ENCODE data around the gene CEBPE.

The CEBPE gene

DNA sequence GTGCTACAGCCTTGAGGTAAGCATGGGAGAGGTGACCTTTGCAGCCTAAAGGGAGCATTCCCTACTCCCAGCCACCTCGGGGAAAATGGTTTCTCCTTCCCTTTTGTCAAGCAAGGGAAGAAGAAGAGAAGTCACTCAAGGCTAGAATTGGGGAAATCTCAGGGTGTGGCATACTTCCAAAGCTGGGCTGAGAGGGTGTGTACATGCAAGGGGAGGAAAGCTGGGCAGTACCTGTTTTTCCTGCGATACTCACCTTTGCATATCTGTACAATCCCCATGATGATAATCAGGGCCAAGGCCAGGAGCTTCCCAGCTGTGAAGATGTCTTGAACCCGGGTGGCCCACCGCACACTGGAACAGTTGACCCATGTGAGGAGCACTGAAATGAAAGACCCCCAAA, 23.8 kb upstream of the CEBPE start:
- no peak for DNase-seq

DNA sequence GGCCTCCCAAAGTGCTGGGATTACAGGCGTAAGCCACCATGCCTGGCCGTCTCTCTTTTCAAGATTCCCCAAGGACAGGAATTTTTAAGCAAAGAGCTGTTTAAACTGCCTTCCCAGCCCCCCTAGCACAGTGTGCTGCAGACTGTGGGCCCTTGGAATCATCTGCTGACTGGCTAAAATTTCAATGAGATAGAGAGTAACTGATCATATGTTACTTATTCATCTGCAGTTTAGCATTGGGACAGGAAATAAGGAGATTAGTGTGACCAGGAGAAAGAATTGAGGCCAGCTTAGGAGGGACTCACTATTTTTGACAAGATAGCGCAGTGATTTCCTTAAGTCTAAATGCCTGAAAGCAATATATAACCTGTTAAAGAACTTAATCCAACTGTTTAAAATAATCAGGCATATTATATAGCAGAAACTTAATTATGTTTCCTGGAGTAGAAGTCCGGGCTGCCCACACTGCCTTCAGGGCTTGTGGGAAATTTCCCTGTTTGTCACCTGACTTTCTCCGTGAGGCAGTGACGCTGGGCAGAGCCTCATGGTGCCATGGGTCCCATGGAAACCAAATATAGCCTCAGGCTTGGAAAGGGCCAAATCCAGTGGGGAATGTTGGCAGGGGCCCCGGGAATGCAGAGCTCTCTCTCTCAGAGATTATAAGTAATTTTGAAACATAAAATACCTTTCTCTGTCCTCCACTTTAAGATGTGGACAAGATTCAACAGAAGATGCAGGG, 22.8 kb upstream of the CEBPE start:
- no peak for DNase-seq

DNA sequence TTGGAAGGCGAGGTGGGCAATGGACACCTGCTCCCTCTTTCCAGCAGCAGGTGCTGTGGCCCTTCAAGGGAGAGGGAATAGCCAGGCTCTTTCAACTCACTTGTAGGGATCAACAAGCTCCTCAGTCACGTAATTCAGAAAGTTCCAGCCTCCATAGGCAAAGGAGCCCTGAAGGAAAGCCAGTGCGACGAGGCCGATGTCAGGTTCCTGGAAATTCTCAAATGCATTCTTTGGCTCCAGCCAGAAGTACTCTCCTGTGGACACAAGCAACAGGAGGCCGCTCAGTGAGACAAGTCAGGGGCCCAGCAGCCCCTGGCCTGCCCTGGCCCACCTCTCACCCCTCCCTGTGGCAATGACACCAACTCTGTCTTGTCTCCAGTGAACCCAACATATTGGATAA, 21.3 kb upstream of the CEBPE start:
- no peak for DNase-seq

DNA sequence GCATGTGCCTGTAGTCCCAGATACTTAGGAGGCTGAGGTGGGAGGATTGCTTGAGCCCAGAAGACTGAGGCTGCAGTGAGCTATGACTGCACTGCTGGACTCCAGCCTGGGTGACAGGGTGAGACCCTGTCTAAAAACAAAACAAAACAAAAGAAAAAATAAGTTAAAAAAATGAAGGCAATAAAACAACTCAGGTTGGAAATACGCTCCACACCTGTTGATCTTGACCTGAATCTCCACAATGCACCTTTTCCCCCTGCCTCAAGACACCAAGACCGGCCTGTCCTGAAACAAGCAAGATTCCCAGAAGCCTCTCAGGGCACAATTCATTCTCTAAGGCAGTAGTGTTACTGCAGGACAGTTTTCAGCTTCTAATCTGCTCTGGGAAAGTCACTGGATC, 20.8 kb upstream of the CEBPE start:
- DNase-seq = no peak

DNA sequence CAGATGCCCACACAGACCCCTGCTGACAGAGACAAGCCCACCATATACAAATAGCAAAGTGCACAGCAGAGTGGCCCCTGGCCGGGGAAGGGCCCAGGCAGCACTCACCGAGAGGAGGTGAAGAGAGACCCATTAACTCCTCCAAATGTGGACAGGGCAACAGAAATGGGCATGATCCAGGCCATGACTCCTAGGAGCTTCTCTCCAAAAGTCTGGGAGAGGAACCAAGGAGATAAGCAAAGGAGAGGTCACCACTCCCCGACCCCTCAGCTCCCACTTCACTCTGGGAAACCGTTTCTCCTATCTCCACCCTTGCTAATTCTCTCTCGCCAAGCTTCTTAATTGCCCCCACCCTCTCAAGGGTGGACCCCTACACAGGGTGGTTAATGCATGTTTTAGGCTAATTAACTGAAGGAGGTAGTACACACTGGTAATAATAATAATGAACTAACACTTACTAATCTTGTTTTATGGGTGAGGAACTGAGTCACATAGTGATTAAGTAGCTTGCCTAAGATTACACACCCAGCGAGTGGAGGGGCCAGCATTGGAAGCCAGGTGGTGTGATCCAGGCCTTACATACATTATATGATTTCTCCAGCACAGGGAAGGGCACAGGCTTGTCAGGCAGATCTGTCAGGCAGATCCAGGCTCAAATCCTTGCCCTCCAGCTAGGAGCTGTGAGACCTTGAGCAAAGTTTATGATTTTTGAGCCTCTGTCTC, 18.9 kb upstream of the CEBPE start:
- no peak for DNase-seq

DNA sequence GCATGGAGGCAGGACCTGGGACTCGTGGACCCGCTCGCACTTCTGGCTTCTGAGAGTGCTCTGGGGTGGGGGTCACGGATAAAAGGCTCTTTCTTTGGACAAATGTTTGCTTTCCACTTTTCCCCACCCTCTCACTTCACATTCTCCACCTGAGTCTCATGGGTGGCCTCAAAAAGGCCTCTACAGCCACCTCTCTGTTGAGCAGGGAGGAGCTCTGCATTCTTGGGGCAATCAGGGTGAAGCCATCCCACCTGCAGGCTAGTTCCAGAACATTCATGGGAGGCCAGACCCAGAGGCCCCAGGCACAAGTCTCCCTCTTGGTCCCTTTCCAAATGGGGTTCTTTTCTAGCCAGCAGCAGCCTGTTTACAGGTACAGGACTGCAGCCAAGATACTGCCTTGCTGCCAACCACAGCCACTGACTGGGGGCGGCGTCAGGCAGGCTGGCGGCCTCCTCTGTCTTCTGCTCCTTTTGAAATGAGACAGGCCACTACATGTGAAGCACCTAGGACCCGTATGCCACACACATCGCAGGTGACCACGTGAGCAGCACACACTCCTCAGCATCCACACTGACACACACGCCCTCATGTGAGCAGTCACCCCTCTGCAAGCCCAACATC, 18.2 kb upstream of the CEBPE start:
- DNase-seq = no peak

DNA sequence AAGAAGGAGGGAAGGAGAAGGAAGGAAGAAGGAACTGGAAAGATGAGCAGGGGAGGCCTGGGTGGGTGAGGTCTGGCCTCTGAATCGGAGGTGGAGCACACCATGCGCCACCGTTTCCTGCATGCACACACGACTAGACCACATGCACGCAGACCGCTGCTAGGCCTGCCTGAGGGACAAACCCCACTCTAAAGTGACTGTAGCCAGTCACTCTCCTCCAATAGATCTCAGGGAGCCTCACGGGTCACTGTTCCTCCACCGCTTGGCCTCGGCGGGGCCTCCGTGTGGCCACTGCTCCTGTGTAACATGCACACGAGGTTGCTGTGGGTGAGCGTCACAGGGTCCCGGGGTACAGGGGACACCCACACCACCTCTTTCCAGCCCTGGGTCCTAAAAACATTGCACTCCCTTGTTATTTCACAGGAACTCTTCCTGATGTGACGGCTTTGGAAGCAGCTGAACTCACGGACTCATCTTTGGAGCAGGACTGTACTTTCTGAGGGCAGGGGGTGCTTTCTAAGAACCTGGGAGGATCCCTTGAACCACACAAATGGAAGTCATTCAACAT, 17.6 kb upstream of the CEBPE start:
- DNase-seq = no peak

DNA sequence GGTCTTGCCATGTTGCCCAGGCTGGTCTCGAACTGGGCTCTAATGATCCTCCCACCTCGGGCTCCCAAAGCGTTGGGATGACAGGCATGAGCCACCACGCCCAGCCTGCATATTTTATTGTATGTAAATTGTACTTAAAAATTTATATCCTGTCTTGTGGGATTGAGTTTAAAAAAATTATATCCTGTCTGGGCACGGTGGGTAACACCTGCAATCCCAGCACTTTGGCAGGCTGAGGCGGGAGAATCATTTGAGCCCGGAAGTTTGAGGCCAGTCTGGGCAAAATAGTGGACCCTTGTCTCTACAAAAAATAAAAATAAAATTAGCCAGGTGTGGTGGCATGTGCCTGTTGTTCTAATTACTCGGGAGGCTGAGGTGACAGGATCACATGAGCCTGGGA, 13.9 kb upstream of the CEBPE start:
- DNase-seq = no peak

DNA sequence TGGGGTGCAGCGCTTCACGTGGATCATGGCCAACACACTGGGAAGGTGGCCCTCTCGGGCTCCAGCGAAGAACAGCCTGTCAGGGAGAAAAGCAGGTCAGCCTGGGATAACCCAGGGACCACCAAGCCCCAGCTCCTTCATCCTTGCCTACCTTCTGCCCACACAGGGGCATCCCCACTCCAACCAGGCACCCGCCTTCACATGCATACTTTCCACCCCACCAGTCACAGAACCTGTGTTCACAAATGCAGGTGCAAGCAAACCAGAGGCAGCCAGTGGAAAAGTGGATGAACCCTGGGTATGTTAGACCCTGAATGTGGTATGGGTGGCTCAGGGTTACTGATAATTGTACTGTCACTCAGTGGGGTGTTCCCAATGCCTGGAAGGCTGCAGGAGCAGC, 12.4 kb upstream of the CEBPE start:
- DNase-seq = no peak

DNA sequence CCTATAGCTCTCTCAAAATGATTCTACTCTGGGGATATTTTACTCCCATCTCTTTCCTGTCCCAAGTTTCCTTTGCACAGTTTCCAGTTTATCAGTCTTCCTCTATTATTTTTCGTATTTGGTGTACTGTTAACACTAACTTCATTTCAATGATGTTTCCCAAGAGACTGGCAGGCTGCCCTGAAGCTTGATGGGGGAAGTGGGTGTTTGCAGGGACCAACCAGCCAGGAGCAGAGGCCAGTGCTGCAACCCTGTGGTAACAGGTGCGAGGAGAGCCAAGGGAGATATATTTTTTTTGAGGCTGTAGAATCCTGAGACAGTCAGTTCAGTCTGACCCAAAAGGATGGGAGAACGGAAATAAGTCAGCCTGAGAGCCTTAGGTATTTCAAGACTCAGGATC, 11.8 kb upstream of the CEBPE start:
- no peak for DNase-seq

DNA sequence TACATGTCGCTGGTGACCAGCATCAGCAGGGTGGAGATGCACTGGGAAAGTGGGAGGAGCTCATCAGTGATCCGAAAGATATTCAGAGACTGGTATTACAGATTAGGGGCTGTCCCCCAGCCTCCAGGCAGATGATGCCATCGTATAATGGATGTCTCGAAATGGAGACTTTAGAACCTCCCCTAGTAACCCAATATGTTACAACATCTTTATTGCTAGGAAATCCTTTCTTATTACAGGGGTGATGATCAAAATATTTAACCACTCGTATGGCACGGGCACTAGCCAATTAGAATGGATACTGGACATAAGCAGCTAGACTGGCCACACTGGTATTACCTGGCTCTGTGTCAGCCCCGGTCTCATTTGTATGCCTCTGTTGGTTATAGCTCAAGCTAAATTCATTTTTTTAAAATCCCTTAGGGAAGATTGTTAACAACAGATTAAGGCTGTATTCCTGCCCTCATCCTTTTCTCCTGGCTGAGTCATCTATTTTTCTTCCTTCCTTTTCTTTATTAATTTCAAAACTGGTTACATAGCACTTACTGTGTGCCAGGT, 10.8 kb upstream of the CEBPE start:
- DNase-seq = no peak

DNA sequence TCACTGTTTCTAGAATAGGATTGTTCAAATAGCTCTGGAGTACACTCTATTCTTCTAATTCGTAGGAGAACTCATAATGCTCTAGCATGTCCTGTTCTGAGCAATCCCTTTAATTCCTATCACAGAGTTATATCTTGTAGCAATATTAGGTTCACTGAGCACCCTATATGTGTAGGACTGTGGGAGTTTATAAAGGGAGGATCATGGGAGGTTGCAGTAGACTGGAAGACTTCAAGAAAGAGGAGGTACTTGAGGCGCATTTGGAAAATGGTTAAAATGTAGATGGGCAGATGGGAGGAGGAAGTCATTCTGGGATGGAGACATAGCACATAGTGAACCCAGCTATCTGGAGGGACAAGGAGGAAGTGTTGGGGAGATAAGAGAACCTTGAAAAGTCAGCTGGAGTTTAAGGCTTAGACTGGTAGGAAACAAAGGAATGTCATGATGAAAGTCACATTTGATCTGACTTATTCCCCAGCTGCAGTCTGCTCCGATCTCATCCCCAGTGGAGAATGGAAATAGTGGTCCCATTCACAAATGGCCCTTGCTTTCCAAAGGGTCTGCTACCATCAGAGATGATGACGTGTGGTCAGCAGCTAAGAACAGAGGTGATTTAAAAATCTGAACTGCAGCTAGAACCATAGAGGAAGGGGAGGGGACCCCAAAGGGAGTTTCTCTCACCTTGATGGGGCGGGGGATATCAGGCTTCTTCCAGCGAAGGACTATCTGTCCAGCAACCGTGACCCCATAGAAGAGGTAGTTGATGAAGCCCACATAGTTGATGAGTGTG, 10.1 kb upstream of the CEBPE start:
- DNase-seq = no peak

DNA sequence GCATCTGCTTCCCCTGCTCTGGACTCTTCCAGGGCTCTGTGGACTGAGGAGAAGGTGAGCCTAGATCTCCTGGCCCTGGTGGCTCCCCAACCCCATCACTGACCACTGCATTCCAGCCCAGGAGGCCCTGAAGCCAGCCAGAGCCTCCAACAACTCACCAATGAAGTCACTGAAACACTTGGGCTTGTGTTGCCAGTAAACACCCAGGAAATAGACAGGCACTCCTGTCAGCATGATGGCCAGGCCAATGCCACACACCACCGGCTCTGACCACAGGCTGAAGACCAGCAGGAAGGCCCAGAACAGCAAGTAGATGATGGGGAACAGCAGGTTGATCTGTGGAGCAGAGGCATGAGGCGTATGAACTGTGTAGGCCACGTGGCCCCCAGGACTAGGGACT, 8.8 kb upstream of the CEBPE start:
- DNase-seq = no peak

DNA sequence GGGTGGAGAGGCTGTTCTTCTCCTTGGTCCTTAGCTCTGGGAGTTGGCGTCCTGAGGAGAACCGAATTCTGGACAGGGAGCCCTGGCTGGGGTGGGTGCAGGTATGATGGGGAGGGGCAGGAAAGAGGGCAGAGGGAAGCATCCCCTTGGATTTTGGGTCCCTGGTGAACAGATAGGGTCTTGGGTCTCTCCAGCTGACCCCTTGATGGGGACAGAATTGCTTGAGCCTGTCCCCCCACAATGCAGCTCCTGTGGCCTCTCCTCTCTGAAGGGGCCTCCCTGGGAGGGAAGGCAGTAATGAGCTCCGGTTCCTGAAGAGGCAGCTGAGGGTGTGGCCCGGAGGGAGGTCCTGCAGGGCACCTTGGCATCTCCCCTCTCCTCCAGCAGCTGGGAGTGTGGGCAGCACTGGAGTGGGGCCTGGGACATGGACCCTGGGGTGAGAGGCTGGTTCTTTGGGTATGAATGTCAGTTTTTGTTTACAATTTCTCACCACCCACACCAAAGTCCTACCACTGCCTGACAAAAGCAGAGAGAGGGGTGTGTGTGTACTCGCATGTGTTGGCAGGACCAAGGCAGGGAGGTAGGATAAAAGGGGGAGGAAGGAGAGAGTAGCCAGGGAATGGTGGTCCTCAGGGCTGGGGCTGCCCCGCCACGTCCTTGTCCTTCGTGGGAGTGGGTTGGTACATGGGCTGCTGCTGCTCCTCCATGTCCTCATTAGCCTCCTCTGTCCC, 7.7 kb upstream of the CEBPE start:
- no peak for DNase-seq

DNA sequence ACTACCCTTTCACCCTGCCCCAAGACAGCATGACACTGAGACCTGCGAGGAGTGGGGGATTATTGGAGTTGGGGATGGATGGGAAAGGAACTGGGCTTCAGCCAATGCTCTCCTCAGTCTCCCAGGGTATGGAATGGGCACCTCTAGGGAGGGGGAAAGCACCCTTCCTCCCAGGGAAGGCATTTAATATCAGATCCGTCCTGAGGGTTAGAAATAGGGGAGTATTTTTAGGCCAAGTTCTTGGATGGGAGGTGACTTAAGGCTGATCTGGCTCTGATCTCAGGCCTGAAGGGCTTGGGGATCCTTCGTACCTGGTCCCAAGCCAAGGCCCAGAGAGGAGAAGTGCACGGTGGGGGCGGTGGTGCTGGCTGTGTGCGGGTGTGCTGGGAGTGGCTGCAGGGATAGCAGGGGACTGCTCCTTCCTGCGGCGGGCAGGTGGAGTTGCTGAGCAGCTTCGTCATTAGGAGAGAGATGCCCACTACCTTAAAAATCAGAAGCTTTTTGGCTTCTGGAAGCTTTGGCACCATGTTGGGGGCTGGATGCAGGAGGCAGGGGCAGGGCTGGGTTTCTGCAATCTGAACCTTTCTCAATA, 7.0 kb upstream of the CEBPE start:
- no peak for DNase-seq

DNA sequence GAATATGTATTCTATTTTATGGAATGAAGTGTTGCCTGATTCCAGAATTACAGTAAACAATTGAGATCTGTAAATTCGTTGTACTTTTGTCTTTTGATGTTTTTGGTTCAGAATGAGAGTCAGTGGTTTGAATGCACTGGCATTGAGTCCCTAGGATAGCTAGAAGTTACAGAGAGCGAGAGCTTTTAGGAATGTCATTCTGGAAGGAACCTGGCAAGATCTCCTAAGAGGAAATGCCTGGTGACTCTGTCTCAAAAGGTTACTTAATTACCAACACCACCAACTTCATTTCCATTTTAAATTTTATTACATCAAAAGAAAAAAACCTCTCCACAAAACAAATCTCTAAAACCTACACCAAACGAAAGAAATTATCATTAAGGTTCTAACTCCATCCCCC, 6.0 kb upstream of the CEBPE start:
- DNase-seq = no peak

DNA sequence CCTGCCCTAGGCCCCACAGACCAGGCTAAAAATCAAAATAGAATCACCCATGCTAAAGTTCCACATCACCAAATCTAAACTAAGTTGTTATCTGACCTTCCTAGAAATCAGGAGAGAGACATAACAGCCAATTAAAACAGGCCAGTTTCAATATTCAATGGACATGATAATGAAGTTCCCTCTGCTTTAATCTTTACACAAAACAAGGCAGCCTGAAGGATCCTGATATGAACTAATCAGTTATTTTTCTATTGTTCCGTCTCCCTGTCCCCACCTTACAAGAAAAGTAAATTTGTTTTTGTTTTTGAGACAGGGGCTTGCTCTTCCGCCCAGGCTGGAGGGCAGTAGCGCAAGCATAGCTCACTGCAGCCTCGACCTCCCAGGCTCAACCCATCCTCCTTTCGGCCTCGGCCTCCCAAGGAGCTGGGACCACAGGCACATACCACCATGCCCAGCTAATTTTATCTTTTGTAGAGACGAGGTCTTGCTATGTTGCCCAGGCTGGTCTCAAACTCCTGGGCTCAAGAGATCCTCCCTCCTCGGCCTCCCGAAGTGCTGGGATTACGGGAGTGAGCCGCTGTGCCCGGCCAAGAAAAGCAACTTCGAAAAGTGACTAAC, 5.4 kb upstream of the CEBPE start:
- no peak for DNase-seq

DNA sequence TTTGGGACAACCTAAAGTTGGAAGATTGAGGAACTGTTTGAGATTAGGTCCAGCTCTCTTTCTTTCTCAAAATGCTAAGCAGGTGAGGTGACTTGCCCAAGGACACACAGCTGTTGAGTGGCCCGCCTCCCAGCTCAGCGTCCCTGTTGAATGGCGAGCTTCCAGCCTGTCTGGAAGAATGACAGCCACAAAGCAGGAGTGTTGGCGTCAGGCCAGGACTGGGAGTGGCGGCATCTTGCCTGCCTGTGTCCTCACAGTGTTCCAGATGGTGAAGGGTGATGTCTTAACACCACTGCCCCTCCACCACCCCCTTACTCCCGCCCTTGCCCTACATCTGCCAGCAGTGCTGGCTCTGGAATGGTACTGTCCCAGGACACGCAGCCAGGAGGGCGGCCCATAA, 4.4 kb upstream of the CEBPE start:
- DNase-seq = no peak

DNA sequence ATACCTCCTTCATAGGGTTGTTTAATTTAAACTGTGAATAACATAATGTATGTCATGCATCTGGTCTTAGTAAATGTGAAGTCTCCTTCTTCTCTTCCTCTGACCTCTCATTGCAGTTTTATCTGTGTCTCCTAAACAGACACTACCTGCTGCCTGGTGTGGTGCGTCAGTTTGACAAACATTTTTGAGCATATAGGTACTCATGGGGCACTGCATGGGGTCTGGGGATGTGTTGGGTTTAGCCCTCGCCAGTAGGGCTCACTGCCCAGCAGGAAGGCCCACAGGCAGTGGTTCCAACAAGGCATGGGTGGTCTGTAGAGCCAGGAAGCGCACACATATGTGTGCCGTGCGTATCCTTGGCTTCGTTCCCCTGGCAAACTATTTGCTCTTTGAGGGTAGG, 3.0 kb upstream of the CEBPE start:
- no peak for DNase-seq

DNA sequence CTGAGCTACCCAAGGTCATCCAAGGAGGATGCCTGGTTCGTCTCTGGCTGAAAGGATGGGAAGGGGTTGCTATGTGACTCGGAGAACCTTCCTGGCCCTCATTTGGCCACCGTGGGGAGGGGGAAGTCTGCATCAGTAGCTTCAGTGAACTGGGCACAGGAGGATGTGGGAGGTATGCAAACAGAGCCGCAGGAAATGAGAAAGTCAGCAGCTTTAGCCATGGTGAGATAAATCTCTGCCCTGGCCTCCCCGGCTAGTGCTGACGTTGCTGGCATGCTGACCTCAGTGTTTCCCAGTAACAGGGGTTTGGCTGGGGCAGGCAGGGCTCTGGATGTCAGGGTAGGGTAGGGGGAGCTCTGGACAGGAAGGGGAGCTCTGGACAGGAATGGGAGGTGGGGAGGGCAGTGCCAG, 2.3 kb upstream of the CEBPE start:
- DNase-seq = no peak

DNA sequence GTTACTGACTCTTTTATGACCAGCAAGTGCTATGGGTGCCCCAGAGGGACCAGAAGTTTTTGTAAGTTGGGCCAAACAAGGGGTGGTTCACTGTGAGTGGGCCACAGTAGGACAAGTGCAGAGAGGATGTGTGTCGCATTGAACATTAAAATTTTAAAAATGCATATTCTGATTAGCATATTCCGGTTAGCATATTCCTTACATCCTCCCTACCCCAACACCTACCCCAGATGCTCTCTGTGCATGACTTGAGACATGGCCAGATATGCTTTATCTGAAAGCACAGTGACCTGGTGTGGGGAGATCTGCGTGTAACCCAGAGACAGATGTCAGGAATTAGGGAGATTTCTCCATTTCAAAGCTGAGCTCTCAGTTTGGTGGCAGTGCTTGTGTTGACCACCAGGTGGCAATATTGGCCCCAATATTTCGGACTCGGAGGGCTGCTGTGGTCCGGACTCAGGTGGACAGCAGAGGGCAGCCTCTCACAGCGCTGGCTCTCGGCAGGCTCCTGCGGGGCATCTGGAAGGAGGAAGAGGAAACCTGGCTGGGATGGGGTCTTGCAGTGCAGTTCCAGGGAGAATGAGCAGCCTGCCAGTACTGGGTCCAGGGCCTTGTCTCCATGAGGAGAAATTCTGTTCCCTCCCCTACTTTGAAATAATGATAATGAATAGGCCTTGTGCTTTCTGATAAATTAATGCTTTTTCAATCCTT, 1.6 kb upstream of the CEBPE start:
- peak; percentile 66 for DNase-seq

All from activated CD4-positive, alpha-beta T cell treated with anti-CD3 and anti-CD28 coated beads, Interleukin-2, amount 50 U/mL, for 4 hours (primary cell).